Measurements from ENCODE around the gene SNX21.
"Not testable (repeated sequence)": the region's sequence is repeated elsewhere in the genome, so short reads cannot be mapped to it uniquely, and the experiment has no call there.

Gene SNX21

GRCh38 chr20:45822857-45823256 lies 10.7 kb upstream of the SNX21 start:
- DNase-seq (ENCODE audit: low read depth) = no peak

GRCh38 chr20:45823949-45824835 lies 9.4 kb upstream of the SNX21 start:
- DNase-seq (ENCODE audit: low read depth) = no peak

DNA sequence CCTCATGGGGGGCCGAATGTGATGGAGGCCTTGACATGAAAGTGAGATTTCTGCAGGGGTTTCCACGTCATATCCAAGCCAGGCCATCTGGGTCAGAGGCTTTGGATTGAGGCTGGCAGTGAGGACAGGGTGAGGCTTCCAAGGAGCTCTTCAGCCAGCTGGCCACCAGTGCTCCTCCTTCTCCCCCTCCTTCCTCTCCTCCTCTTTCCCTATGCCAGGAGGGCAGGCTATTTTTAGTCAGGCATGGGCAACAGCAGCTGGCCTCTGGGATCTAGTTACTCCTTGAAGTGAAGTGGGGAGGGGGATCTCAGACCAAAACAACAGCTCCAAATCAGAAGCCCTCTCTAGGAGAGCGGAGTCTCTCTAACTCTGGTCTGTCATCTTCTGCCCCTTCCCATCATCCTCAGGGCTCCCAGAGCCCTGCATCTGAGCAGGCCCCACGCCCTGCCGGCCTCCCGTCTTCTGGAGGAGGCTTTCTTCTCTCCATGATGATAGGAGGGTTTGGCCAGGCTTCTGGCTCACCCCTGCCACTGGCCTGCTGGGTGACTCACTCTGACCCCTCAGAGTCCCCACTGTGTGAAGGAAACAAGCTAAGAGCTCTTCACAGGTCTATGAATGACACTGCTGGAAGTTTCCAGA lies 7.1 kb upstream of the SNX21 start:
- DNase-seq (ENCODE audit: low read depth) = no peak

DNA sequence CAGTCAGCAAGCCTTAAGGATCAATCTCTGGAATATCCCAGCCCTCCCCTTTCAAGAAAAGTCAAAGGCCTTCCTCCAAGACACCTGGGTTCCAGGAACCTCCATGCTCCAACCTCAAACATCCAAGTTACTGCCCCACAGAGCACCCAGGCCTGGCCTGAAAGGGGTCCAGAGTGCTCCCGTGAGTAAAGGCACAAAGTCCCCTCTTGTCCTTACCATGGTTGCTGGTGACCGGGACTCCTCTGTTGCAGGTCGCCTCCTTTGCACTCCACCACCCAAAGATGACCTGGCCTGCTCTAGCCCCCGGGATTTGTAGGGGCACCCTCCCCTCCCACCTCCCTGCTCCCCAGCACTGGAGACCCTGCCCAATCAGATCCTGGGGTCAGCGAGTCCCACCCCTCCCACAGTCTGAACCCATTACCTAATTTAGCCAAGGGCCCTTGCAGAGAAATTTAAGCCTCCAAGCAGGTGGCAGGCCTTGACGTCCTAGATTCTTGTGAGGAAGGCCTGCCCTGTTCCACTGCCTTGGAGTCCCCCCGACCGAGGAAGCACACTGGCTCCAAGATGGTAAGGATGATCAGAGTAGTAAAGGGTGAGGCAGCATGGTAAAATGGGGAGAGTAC lies 6.5 kb upstream of the SNX21 start, which contains the start of gene TNNC2:
TNNC2 (minus strand) TSS at position 283 of the 623 bp plus-strand sequence; CDS start at position 219, 64 bp downstream.
- DNase-seq (ENCODE audit: low read depth) = no peak

DNA sequence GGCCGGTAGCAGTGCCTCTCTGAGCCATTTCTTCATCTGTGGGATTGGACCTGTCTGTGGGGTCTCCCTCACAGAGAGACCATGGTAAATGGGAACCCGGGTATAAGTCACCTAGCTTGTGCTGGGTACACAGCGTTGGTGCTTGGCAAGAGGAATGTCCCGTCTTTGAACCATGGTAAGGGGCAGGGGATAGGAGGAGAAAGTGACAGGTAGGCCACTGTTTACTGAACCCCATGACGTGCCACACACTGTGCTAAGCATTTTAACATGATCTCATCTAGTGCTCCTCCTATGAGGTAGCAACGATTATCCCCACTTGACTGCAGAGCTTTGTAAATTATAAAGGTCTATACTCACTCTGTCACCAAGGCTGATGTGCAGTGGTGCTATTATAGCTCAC lies 5.9 kb upstream of the SNX21 start:
- DNase-seq (ENCODE audit: low read depth) = no peak

- no peak for DNase-seq (ENCODE audit: low read depth)
Observed at GRCh38 chr20:45828589-45828988, 5.0 kb upstream of the SNX21 start.

GRCh38 chr20:45829673-45830106 lies 3.9 kb upstream of the SNX21 start:
- not testable (repeated sequence) for DNase-seq (ENCODE audit: low read depth)

DNA sequence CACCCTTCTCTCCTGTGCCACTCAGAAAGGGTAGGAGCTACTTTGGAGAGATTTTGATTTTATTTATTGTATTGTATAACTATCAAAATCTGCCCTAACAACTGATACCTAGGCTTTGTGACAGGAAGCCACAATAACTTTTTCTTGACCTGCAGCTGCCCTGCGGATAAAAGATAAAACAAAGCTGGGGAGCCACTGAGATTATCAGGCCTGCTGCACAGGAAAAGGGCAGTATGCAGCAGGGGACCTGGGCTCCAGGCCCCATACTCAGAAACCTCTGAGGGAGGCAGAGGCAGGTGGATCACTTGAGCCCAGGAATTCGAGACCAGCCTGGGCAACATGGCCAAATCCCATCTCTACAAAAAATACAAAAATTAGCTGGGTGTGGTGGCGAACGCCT lies 980 bp upstream of the SNX21 start:
- DNase-seq (ENCODE audit: low read depth) = no peak

GRCh38 chr20:45833883-45834796 lies 541 bp downstream of the SNX21 start:
- peak; percentile 57 for DNase-seq (ENCODE audit: low read depth)

DNA sequence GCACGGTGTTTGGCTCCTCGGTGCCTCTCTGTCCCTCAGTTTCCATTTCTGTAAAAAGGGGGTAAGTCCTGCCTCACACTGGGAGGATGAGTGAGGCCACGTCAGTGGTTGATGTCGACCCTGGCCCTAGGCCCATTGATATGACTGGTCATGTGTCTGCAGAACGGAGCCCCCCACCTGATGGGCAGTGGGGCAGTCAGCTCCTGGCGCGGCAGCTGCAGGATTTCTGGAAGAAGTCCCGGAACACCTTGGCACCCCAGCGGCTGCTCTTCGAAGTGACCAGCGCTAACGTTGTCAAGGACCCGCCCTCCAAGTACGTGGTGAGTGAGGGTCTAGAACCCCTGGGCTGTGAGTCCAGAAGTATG lies 1.2 kb downstream of the SNX21 start:
- no peak for DNase-seq (ENCODE audit: low read depth)

DNA sequence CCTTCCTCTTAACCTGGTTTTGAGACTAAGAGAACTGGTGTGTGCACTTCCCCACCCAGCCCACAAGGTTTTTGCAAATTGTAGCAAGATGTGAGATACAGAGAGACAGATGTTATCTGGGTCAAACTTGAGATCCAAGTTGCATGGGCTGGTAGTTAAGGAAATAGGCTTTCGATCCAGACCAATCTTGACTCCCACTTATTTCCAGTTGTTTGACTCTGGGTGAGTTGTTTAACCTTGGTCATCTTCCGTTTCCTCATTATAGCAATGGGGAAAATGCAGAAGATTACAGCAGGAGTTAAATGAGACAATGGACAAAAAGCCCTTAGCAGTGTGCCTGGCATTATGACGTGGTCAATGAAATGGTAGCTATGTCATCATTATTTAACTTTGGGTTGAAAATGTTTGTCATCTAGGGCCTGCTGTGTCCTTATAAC lies 1.7 kb downstream of the SNX21 start:
- no peak for DNase-seq (ENCODE audit: low read depth)

GRCh38 chr20:45835825-45836224 lies 2.2 kb downstream of the SNX21 start:
- peak; percentile 86 for DNase-seq (ENCODE audit: low read depth)

GRCh38 chr20:45836841-45837240 lies 3.2 kb downstream of the SNX21 start:
- no peak for DNase-seq (ENCODE audit: low read depth)

DNA sequence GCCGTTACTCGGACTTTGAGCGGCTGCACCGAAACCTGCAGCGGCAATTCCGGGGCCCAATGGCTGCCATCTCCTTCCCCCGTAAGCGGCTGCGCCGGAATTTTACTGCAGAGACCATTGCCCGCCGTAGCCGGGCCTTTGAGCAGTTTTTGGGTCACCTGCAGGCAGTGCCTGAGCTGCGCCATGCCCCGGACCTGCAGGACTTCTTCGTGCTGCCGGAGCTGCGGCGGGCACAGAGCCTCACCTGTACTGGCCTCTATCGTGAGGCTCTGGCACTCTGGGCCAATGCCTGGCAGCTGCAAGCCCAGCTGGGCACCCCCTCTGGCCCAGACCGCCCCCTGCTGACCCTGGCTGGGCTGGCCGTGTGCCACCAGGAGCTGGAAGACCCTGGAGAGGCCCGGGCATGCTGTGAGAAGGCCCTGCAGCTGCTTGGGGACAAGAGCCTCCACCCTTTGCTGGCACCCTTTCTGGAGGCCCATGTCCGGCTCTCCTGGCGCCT lies 7.2 kb downstream of the SNX21 start:
- DNase-seq (ENCODE audit: low read depth) = no peak

DNA sequence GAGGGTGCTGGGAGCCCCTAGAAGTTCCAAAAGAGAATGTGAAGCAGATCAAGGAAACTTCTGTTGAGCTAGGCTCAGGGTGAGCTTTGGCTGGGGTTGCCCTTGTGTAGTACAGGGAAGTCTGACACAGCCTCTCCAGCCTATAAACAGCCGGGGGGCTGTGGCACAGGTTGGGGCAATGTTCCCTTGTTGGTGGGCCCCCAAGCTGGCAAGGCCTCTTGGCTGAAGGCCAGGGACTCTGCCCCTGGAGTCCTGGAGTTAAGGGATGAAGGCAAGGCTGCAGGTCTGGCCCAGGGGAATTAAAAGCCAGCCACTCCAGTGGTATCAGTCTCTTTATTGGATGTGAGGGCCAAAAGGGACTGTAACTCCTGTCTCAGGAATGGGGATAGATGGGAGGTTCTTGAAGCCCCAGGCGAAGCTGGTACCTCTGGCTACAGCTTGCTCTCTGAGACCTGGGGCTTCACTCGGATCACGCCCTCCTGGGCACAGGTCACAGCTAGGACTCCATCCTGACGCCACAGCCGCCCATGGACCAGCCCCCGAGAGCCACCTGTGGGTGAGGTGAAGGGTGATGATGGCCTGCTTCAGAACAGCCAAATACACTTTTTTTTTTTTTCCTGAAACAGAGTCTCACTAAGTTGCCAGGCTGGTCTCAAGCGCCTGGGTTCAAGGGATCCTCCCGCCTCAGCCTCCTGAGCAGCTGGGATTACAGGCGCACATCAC lies 8.0 kb downstream of the SNX21 start:
- DNase-seq (ENCODE audit: low read depth) = no peak

GRCh38 chr20:45842169-45842812 lies 8.7 kb downstream of the SNX21 start:
- no peak for DNase-seq (ENCODE audit: low read depth)

GRCh38 chr20:45843506-45843905 lies 9.9 kb downstream of the SNX21 start:
- no peak for DNase-seq (ENCODE audit: low read depth)

DNA sequence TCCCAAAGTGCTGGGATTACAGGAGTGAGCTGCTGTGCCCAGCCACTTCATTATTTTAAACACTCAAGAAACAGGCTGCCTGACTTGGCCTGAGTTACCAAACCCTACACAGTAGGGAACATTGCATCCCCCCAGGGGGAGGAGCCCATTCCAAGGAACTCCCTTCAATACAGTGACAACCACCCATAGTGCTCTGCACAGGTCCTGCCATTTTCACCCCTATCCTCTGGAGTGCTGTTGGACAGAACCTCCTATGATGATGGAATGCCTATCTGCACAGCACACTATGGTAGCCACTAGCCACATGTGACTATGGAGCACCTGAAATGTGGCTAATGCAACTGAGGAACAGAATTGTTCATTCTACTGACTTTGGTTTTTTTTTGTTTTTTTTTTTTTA lies 11.9 kb downstream of the SNX21 start:
- no peak for DNase-seq (ENCODE audit: low read depth)

DNA sequence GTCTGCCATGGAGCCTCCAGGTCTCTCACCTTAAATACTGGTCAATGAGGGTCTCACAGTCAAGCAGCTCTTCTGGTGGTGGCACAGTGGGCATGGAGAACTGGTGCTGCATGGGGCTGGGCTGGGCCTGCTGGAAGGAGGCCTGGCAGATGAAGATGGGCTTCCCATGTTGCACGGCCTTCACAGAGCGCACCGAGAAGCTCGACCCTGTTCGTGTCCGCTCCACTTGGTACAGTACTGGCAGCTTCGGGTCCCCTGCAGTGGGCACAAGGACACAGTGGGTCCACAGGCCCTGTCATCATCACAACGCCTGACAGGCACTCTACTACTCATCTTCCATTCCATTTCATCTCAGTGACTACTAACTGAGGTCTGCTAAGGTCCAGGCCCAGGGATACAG lies 14.8 kb downstream of the SNX21 start:
- no peak for DNase-seq (ENCODE audit: low read depth)

DNA sequence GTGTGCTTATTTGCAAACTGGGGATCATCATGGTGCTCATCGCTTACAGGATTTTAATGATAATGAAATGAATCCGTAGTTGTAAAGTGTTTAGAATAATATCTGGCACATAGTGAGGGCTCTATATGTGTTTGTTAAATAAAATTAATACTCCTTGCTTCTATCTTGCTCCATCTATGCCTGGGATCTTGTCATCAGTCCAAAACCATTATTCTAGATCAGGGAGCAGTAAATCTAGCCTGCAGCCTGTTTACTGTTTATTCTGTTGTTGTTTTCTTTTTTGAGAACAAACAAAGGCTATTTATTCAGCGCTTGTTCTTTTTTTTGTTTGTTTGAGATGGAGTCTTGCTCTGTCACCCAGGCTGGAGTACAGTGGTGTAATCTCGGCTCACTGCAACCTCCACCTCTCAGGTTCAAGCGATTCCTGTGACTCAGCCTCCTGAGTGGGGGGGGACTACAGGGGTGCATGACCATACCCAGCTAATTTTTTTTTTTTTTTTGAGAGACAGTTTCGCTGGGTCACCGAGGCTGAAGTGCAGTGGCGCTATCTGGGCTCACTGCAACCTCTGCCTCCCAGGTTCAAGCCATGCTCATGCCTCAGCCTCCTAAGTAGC lies 15.5 kb downstream of the SNX21 start:
- no peak for DNase-seq (ENCODE audit: low read depth)

Measured in HS-5 (cell line).